Purkinje cell (primary cell): Measurements from ENCODE around the gene CA6. TPM values are rescaled to one million over a fixed set of nuclear protein-coding genes. Genes with fewer than 3 reads are reported as not detected.

ENCODE experiments used
- polyA plus RNA-seq: library from polyadenylated mRNA; unstranded; fragments of >200 nt; fragmentation: Nextera tagmentation; gene quantifications from 2 replicates; pipeline ENCODE4 v1.2.1, GENCODE V29; 2014

Gene CA6
- polyA plus RNA-seq: not detected in 2 replicates

GRCh38 chr1:8945568-8945967, at the start of gene CA6:
Gene CA6, plus strand, starts transcription at chr1:8945868. Its CDS starts 19 bp downstream, at chr1:8945887.

Other genes with a start within 250 kb of the CA6 start
- gene RERE, start 128.2 kb upstream of the CA6 start, polyA plus RNA-seq: 14.8 and 15.0 TPM in 2 replicates
- gene ENO1, start 67.2 kb upstream of the CA6 start, polyA plus RNA-seq: 109 and 191 TPM in 2 replicates
- gene SLC2A7, start 80.6 kb downstream of the CA6 start, polyA plus RNA-seq: not detected in 2 replicates
- 1.9 and 4.4 TPM in 2 replicates for gene SLC2A5, start 123.8 kb downstream of the CA6 start, polyA plus RNA-seq
- gene GPR157, start 183.2 kb downstream of the CA6 start, polyA plus RNA-seq: 0.04 and 0.77 TPM in 2 replicates